GM23338 (cell line): ENCODE data around the gene FAM114A2. TPM values are rescaled to one million over a fixed set of nuclear protein-coding genes. Genes with fewer than 3 reads are reported as not detected.
A peak's percentile ranks its signal among the peaks of the same experiment; 100 is the strongest.

Source experiments
- ATAC-seq: fragments of 200-7000 bp; cut with Tn5 transposase; 3 replicates; pipeline ENCODE4 v1.9.1; 2020
- DNase-seq: peaks from one replicate; pipeline ENCODE4 v3.0.0-alpha.2; 2015; ENCODE audit warnings: low spot score
- H2AFZ ChIP-seq: fragments of 200-600 bp; sonication (generic); 2 replicates; pipeline ENCODE4 v1.8.0; 2016; ENCODE audit warnings: antibody characterized with exemption, mild to moderate bottlenecking, moderate library complexity
- H3F3A ChIP-seq: fragments of 200-600 bp; sonication (generic); replicated peaks from 2 replicates; pipeline ENCODE4 v1.8.0; 2017; ENCODE audit warnings: antibody characterized with exemption, mixed run types, low read depth
- H3K27ac ChIP-seq: fragments of 200-600 bp; sonication (generic); 2 replicates; pipeline ENCODE4 v1.6.1; 2016; ENCODE audit warnings: low read depth
- H3K27me3 ChIP-seq: fragments of 200-600 bp; sonication (generic); 2 replicates; pipeline ENCODE4 v1.8.0; 2016; ENCODE audit warnings: mild to moderate bottlenecking, mixed run types, moderate library complexity; ENCODE audit not compliant: insufficient read depth
- H3K36me3 ChIP-seq: fragments of 200-600 bp; sonication (generic); 2 replicates; pipeline ENCODE4 v1.8.0; 2016; ENCODE audit warnings: mild to moderate bottlenecking; ENCODE audit not compliant: insufficient read depth
- H3K4me1 ChIP-seq: fragments of 200-600 bp; sonication (generic); 2 replicates; pipeline ENCODE4 v1.8.0; 2016; ENCODE audit warnings: mild to moderate bottlenecking, moderate library complexity; ENCODE audit not compliant: insufficient read depth
- H3K4me2 ChIP-seq: fragments of 200-600 bp; sonication (generic); 2 replicates; pipeline ENCODE4 v1.7.1; 2017; ENCODE audit warnings: mixed run types
- H3K4me3 ChIP-seq: fragments of 200-600 bp; sonication (generic); 2 replicates; pipeline ENCODE4 v1.6.1; 2016; ENCODE audit warnings: mixed run types
- H3K79me2 ChIP-seq: fragments of 200-600 bp; sonication (generic); replicated peaks from 2 replicates; pipeline ENCODE4 v1.8.0; 2017; ENCODE audit warnings: mild to moderate bottlenecking; ENCODE audit not compliant: insufficient read depth
- H3K9me2 ChIP-seq: fragments of 200-600 bp; sonication (generic); 2 replicates; pipeline ENCODE4 v1.8.0; 2017; ENCODE audit not compliant: insufficient read depth
- H4K20me1 ChIP-seq: fragments of 200-600 bp; sonication (generic); replicated peaks from 2 replicates; pipeline ENCODE4 v1.8.0; 2017; ENCODE audit warnings: mild to moderate bottlenecking; ENCODE audit not compliant: insufficient read depth
- H3K27ac Mint-ChIP-seq: 2 replicates; pipeline ENCODE4 v1.8.0; 2020; ENCODE audit warnings: inconsistent platforms, mild to moderate bottlenecking, moderate library complexity, mixed read lengths
- H3K27me3 Mint-ChIP-seq: 3 replicates; pipeline ENCODE4 v1.8.0; 2022; ENCODE audit warnings: low read depth, mild to moderate bottlenecking, moderate library complexity, mixed read lengths, inconsistent platforms; ENCODE audit not compliant: insufficient read depth, poor library complexity
- H3K36me3 Mint-ChIP-seq: 3 replicates; pipeline ENCODE4 v1.8.0; 2021; ENCODE audit warnings: low read depth, mild to moderate bottlenecking, inconsistent platforms, moderate library complexity, mixed read lengths
- H3K4me1 Mint-ChIP-seq: 3 replicates; pipeline ENCODE4 v1.8.0; 2020; ENCODE audit warnings: mild to moderate bottlenecking, inconsistent platforms, mixed read lengths
- H3K4me3 Mint-ChIP-seq: 3 replicates; pipeline ENCODE4 v1.8.0; 2021; ENCODE audit warnings: moderate library complexity, mild to moderate bottlenecking, inconsistent platforms, mixed read lengths
- H3K9me3 Mint-ChIP-seq: 3 replicates; pipeline ENCODE4 v1.8.0; 2020; ENCODE audit warnings: moderate library complexity, mild to moderate bottlenecking, inconsistent platforms, mixed read lengths
- CREB1 ChIP-seq: fragments of 250-450 bp; sonication (Bioruptor Pico); IDR thresholded peaks from 2 replicates; pipeline ENCODE4 v1.5.0; 2020; ENCODE audit warnings: low read depth, mild to moderate bottlenecking, moderate library complexity
- EZH2 ChIP-seq: fragments of 200-600 bp; sonication (generic); IDR thresholded peaks from one replicate; pipeline ENCODE4 v1.8.0; 2017; ENCODE audit warnings: antibody characterized with exemption, mild to moderate bottlenecking, low read depth; ENCODE audit not compliant: unreplicated experiment
- EZH2phosphoT487 ChIP-seq: fragments of 200-600 bp; sonication (generic); IDR thresholded peaks from one replicate; pipeline ENCODE4 v1.8.1; 2018; ENCODE audit warnings: antibody characterized with exemption; ENCODE audit not compliant: unreplicated experiment
- JUNB ChIP-seq: IDR thresholded peaks from one replicate; pipeline ENCODE4 v1.6.1; 2016; ENCODE audit warnings: antibody characterized with exemption; ENCODE audit not compliant: unreplicated experiment
- NANOG ChIP-seq: IDR thresholded peaks from 2 replicates; pipeline ENCODE4 v1.6.1; 2016; ENCODE audit warnings: antibody characterized with exemption, borderline replicate concordance
- POLR2AphosphoS5 ChIP-seq: IDR thresholded peaks from 2 replicates; pipeline ENCODE4 v1.6.1; 2016; ENCODE audit warnings: antibody characterized with exemption, low read depth
- STAT1 ChIP-seq: IDR thresholded peaks from one replicate; pipeline ENCODE4 v1.6.1; 2016; ENCODE audit warnings: antibody characterized with exemption; ENCODE audit not compliant: unreplicated experiment
- ZNF114 ChIP-seq: fragments of 250-450 bp; sonication (Bioruptor Pico); IDR thresholded peaks from 2 replicates; pipeline ENCODE4 v1.5.0; 2020; ENCODE audit warnings: mild to moderate bottlenecking, moderate library complexity
- ZNF331 ChIP-seq: fragments of 250-450 bp; sonication (Bioruptor Pico); IDR thresholded peaks from 2 replicates; pipeline ENCODE4 v1.5.0; 2020; ENCODE audit warnings: low read depth, mild to moderate bottlenecking, moderate library complexity
- ZNF462 ChIP-seq: fragments of 250-450 bp; sonication (Bioruptor Pico); IDR thresholded peaks from 2 replicates; pipeline ENCODE4 v1.5.0; 2020; ENCODE audit warnings: mild to moderate bottlenecking, moderate library complexity
- polyA plus RNA-seq: library from polyadenylated mRNA; unstranded; fragments of >200 nt; fragmentation: Nextera tagmentation; extraction: Ambion mirVana; gene quantifications from 2 replicates; pipeline ENCODE4 v1.2.1, GENCODE V29; 2016
- total RNA-seq: library from RNA; depleted of rRNA; stranded (reverse); fragments of >200 nt; shearing (Covaris generic); gene quantifications from 2 replicates; pipeline ENCODE4 v1.2.3, GENCODE V29; 2014
- TF ChIP-seq, protein P1 (sequence below): IDR thresholded peaks from one replicate; pipeline ENCODE4 v1.6.1; 2018; ENCODE audit warnings: antibody characterized with exemption; ENCODE audit not compliant: unreplicated experiment
- TF ChIP-seq, protein P2 (sequence below), 2 experiments: fragments of 200-600 bp in 1 of 2; sonication (generic) in 1 of 2; conservative IDR thresholded peaks; 2 replicates each; pipeline versions ENCODE4 v1.5.1 to v1.6.1; 2016 to 2017; ENCODE audit warnings: antibody characterized with exemption in 2 of 2, low read depth in 2 of 2, mild to moderate bottlenecking in 2 of 2, moderate library complexity in 1 of 2
- TF ChIP-seq, protein P3 (sequence below): IDR thresholded peaks from 2 replicates; pipeline ENCODE4 v1.6.1; 2016; ENCODE audit warnings: antibody characterized with exemption

Gene FAM114A2
- total and polyA plus RNA-seq, 2 experiments from 2014 or later = 4.9 to 5.8 TPM

DNA sequence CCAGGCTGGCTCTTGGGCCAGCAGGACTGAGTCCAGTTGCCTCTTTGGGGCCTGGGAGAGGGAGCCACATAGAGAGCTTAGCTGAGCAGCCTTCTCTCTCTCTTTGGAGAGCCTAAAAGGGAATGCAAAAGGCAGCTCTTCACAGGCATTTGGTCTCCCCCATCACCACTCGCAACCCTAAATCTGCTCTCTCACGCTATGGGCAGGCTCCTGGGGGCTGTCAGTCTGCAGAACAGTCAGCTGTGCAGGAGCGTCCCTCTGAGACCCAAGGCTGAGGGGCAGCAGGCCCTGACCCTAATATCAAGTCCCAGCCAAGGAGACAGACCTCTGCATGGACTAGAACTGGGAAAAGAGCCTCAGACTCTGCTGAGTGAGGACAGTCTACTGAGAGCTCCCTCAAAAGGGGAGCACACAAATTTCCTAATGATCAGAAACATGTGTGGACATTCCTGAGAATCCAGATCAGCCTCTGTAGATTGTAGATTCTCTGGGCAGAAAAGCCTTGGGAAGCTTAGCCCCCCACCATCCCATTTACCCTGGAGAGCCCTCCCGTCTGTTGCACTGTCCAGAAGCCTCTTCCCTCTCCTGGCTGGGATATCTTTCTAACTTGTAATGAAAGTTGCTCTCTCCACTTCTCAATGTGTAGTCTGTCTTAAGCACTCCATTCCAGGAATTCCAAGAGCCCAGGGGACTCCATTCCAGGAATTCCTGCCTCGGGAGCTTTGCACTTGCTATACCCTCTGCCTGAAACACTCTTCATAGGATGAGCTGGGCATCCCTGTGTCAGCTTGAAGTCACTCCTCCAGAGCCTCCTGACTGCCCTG lies 79.4 kb downstream of the FAM114A2 start:
- peaks cover 19% of the 10 kb centered on the region for H3K4me1 ChIP-seq
- H3K36me3 Mint-ChIP-seq = no peaks in the 10 kb centered on the region
- H3K4me3 ChIP-seq = no peak overlapping the region
- no peaks in the 10 kb centered on the region for H3K79me2 ChIP-seq
- no peaks in the 10 kb centered on the region for H3K36me3 ChIP-seq
- H3K27me3 Mint-ChIP-seq = peaks cover 7% of the 10 kb centered on the region
- DNase-seq (peak; percentile 92), ATAC-seq (peak; percentile 95)
- H3K9me2 ChIP-seq = peaks cover 7% of the 10 kb centered on the region; the same call in 1 of the 2 replicates
- no peaks in the 10 kb centered on the region for H4K20me1 ChIP-seq
- H3K27ac Mint-ChIP-seq = peak overlapping the region; percentile 25
- H3K27me3 ChIP-seq = no peaks in the 10 kb centered on the region
- no peaks in the 10 kb centered on the region for H3F3A ChIP-seq
- TF ChIP-seq, protein P1, sequence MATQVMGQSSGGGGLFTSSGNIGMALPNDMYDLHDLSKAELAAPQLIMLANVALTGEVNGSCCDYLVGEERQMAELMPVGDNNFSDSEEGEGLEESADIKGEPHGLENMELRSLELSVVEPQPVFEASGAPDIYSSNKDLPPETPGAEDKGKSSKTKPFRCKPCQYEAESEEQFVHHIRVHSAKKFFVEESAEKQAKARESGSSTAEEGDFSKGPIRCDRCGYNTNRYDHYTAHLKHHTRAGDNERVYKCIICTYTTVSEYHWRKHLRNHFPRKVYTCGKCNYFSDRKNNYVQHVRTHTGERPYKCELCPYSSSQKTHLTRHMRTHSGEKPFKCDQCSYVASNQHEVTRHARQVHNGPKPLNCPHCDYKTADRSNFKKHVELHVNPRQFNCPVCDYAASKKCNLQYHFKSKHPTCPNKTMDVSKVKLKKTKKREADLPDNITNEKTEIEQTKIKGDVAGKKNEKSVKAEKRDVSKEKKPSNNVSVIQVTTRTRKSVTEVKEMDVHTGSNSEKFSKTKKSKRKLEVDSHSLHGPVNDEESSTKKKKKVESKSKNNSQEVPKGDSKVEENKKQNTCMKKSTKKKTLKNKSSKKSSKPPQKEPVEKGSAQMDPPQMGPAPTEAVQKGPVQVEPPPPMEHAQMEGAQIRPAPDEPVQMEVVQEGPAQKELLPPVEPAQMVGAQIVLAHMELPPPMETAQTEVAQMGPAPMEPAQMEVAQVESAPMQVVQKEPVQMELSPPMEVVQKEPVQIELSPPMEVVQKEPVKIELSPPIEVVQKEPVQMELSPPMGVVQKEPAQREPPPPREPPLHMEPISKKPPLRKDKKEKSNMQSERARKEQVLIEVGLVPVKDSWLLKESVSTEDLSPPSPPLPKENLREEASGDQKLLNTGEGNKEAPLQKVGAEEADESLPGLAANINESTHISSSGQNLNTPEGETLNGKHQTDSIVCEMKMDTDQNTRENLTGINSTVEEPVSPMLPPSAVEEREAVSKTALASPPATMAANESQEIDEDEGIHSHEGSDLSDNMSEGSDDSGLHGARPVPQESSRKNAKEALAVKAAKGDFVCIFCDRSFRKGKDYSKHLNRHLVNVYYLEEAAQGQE = no peak
- TF ChIP-seq EZH2phosphoT487 = no peak
- TF ChIP-seq POLR2AphosphoS5 = no peak
- peak; percentile 75; the same call in 1 of the 2 replicates for TF ChIP-seq ZNF462 (CRISPR knock-in tag)
- TF ChIP-seq, protein P2, sequence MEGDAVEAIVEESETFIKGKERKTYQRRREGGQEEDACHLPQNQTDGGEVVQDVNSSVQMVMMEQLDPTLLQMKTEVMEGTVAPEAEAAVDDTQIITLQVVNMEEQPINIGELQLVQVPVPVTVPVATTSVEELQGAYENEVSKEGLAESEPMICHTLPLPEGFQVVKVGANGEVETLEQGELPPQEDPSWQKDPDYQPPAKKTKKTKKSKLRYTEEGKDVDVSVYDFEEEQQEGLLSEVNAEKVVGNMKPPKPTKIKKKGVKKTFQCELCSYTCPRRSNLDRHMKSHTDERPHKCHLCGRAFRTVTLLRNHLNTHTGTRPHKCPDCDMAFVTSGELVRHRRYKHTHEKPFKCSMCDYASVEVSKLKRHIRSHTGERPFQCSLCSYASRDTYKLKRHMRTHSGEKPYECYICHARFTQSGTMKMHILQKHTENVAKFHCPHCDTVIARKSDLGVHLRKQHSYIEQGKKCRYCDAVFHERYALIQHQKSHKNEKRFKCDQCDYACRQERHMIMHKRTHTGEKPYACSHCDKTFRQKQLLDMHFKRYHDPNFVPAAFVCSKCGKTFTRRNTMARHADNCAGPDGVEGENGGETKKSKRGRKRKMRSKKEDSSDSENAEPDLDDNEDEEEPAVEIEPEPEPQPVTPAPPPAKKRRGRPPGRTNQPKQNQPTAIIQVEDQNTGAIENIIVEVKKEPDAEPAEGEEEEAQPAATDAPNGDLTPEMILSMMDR (conservative IDR thresholded peaks at IDR 0.05; ENCODE audit: low read depth in 2 of 2) = no peak
- peak; percentile 33; the same call in 1 of the 2 replicates for TF ChIP-seq NANOG
- TF ChIP-seq, protein P3, sequence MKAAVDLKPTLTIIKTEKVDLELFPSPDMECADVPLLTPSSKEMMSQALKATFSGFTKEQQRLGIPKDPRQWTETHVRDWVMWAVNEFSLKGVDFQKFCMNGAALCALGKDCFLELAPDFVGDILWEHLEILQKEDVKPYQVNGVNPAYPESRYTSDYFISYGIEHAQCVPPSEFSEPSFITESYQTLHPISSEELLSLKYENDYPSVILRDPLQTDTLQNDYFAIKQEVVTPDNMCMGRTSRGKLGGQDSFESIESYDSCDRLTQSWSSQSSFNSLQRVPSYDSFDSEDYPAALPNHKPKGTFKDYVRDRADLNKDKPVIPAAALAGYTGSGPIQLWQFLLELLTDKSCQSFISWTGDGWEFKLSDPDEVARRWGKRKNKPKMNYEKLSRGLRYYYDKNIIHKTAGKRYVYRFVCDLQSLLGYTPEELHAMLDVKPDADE = no peak
- no peak for TF ChIP-seq EZH2
- 0 out of 2 replicates have a peak, but pooled peaks have one; percentile 41 for TF ChIP-seq CREB1
- no peak for TF ChIP-seq JUNB
- no peak for TF ChIP-seq STAT1
- no peak for TF ChIP-seq ZNF331 (CRISPR knock-in tag)
- TF ChIP-seq ZNF114 (CRISPR knock-in tag) = no peak
- peaks cover 21% of the 10 kb centered on the region for H3K4me1 Mint-ChIP-seq
- H3K4me3 Mint-ChIP-seq = no peak overlapping the region
- peak overlapping the region; percentile 60 for H3K4me2 ChIP-seq
- peak overlapping the region; percentile 52 for H3K27ac ChIP-seq
- 0 out of 3 replicates have a peak, but pooled peaks cover 3% of the 10 kb centered on the region for H3K9me3 Mint-ChIP-seq
- peak overlapping the region; percentile 83; the same call in 1 of the 2 replicates for H2AFZ ChIP-seq
